Stimulated activated effector memory CD8-positive, alpha-beta T cell treated with anti-CD3 and anti-CD28 coated beads, Interleukin-12 subunit alpha, Interleukin-12 subunit beta, amount 100 ng/mL, for 72 hours (primary cell): Measurements from ENCODE around the gene BRIP1.
"Not testable (repeated sequence)": the region's sequence is repeated elsewhere in the genome, so short reads cannot be mapped to it uniquely, and the experiment has no call there.

Experiments
- ATAC-seq: fragments of 150-1000 bp; cut with Tn5 transposase; 2 replicates; pipeline ENCODE4 v1.10.0; 2021
- DNase-seq, 2 donors: peaks; one replicate each; pipeline ENCODE4 v3.0.0; 2021 to 2022; ENCODE audit warnings: low spot score in 2 of 2
- H3K27ac Mint-ChIP-seq: one replicate; pipeline ENCODE4 v1.8.0; 2022; ENCODE audit warnings: mild to moderate bottlenecking, mixed read lengths
- H3K36me3 Mint-ChIP-seq: one replicate; pipeline ENCODE4 v1.8.0; 2022; ENCODE audit warnings: mild to moderate bottlenecking, mixed read lengths
- H3K4me1 Mint-ChIP-seq: one replicate; pipeline ENCODE4 v1.8.0; 2022; ENCODE audit warnings: mixed read lengths
- H3K4me3 Mint-ChIP-seq: one replicate; pipeline ENCODE4 v1.8.0; 2022; ENCODE audit warnings: mild to moderate bottlenecking, mixed read lengths
- H3K9me3 Mint-ChIP-seq: one replicate; pipeline ENCODE4 v1.8.0; 2022; ENCODE audit warnings: mixed read lengths

Gene BRIP1

GRCh38 chr17:61782683-61783082 is 80.6 kb downstream of the BRIP1 start:
- Mint-ChIP-seq H3K27ac (no peak overlapping the region), H3K4me1 (no peaks in the 10 kb centered on the region), H3K9me3 (no peaks in the 10 kb centered on the region), H3K36me3 (no peaks in the 10 kb centered on the region), H3K4me3 (no peak overlapping the region)
- ATAC-seq (no peak), DNase-seq (no peak)

GRCh38 chr17:61775364-61775763 is 88.0 kb downstream of the BRIP1 start:
- no peaks in the 10 kb centered on the region for H3K36me3 Mint-ChIP-seq
- no peak for ATAC-seq
- H3K27ac Mint-ChIP-seq, result no peak overlapping the region
- DNase-seq, result no peak
- H3K4me1 Mint-ChIP-seq, result no peaks in the 10 kb centered on the region
- peaks cover 10% of the 10 kb centered on the region for H3K9me3 Mint-ChIP-seq
- H3K4me3 Mint-ChIP-seq, result no peak overlapping the region

DNA sequence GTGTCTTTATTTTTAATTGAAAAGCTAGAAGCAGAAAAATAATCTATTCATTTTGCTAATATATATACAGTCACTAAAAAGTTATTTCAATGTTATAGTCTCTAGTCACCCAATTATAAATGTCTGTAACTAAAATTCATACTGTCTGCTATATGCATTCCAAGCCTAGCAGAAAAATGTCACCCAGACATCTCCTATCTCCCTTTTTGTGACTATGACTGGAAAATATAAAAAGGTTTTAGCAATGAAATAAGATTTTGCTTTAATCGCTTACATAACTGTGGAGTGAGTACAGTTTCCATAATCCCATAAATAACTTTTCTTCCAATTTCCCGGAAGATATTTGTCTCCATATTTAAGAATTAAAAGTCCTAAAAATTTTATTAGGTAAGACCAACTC is 88.6 kb downstream of the BRIP1 start:
- DNase-seq, result no peak
- no peaks in the 10 kb centered on the region for H3K4me1 Mint-ChIP-seq

DNA sequence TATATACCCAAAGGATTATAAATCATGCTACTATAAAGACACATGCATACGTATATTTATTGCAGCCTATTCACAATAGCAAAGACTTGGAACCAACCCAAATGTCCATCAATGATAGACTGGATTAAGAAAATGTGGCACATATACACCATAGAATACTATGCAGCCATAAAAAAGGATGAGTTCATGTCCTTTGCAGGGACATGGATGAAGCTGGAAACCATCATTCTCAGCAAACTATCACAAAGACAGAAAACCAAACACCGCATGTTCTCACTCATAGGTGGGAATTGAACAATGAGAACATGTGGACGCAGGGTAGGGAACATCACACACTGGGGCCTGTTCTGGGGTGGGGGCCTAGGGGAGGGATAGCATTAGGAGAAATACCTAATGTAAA is 89.2 kb downstream of the BRIP1 start:
- H3K4me3 Mint-ChIP-seq, H3K36me3 Mint-ChIP-seq, H3K27ac Mint-ChIP-seq, H3K4me1 Mint-ChIP-seq, ATAC-seq, DNase-seq: not testable (repeated sequence)
- H3K9me3 Mint-ChIP-seq, result peaks cover 13% of the 10 kb centered on the region

More for the DNA sequence above, 88.6 kb downstream of the BRIP1 start:
- Mint-ChIP-seq H3K9me3 (peaks cover 13% of the 10 kb centered on the region), H3K4me3 (no peak overlapping the region), H3K36me3 (no peaks in the 10 kb centered on the region), H3K27ac (no peak overlapping the region)
- ATAC-seq, result no peak

GRCh38 chr17:61770752-61771533 is 92.4 kb downstream of the BRIP1 start:
- H3K9me3 Mint-ChIP-seq, result peaks cover 13% of the 10 kb centered on the region
- no peak overlapping the region for H3K27ac Mint-ChIP-seq
- no peak for DNase-seq
- H3K4me1 Mint-ChIP-seq, result no peaks in the 10 kb centered on the region
- H3K4me3 Mint-ChIP-seq, result no peak overlapping the region
- no peaks in the 10 kb centered on the region for H3K36me3 Mint-ChIP-seq
- no peak for ATAC-seq

GRCh38 chr17:61770043-61770442 is 93.3 kb downstream of the BRIP1 start:
- Mint-ChIP-seq H3K9me3 (peaks cover 13% of the 10 kb centered on the region), H3K36me3 (no peaks in the 10 kb centered on the region), H3K27ac (no peak overlapping the region), H3K4me3 (no peak overlapping the region), H3K4me1 (no peaks in the 10 kb centered on the region)
- no peak for ATAC-seq
- no peak for DNase-seq

- no peak overlapping the region for H3K4me3 Mint-ChIP-seq
- H3K4me1 Mint-ChIP-seq, result no peaks in the 10 kb centered on the region
- peaks cover 13% of the 10 kb centered on the region for H3K9me3 Mint-ChIP-seq
- no peaks in the 10 kb centered on the region for H3K36me3 Mint-ChIP-seq
- no peak overlapping the region for H3K27ac Mint-ChIP-seq
- ATAC-seq (no peak), DNase-seq (no peak)
These were observed 94.9 kb downstream of the BRIP1 start for GRCh38 chr17:61768405-61768804.

GRCh38 chr17:61766520-61766919 is 96.8 kb downstream of the BRIP1 start:
- Mint-ChIP-seq H3K4me3 (no peak overlapping the region), H3K9me3 (peaks cover 11% of the 10 kb centered on the region), H3K4me1 (no peaks in the 10 kb centered on the region), H3K36me3 (no peaks in the 10 kb centered on the region), H3K27ac (no peak overlapping the region)
- no peak for DNase-seq
- ATAC-seq, result no peak

DNA sequence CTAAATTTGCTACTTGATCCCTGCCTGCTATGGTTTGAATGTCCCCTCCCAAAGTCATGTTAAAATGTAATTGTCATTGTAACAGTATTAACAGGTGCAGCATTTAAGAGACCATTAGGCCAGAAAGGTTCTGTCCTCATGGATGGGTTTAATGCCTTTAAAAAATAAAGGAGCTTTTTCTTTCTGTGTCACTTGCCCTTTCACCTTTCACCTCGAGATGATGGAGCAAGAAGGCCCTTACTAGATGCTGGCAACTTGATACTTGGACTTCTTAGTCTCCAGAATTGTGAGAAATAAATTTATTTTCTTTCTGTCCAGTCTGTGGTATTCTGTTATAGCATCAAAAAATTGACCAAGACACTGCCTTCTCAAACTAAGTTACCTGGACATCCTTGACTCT is 98.5 kb downstream of the BRIP1 start:
- Mint-ChIP-seq H3K4me1 (no peaks in the 10 kb centered on the region), H3K4me3 (no peak overlapping the region), H3K27ac (no peak overlapping the region), H3K9me3 (no peaks in the 10 kb centered on the region), H3K36me3 (no peaks in the 10 kb centered on the region)
- no peak for ATAC-seq
- DNase-seq, result no peak

DNA sequence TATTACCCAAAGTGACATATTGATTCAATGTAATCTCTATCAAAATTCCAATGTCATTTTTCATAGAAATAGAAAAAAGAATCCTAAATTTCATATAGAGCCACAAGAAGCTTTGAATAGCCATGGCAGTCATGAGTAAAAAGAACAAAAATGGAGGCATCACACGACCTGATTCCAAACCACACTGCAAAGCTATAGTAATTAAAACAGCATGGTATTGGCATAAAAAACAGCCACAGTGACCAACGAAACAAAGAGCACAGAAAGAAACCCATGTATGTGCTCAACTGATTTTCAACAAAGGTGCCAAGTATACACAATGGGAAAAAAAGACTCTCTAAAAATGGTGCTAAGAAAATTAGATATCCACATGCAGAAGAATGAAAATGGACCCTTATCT is 101.5 kb downstream of the BRIP1 start:
- DNase-seq (no peak), ATAC-seq (no peak)
- peaks cover 6% of the 10 kb centered on the region for H3K36me3 Mint-ChIP-seq
- no peaks in the 10 kb centered on the region for H3K4me1 Mint-ChIP-seq
- peaks cover 2% of the 10 kb centered on the region for H3K9me3 Mint-ChIP-seq
- H3K4me3 Mint-ChIP-seq, result no peak overlapping the region
- H3K27ac Mint-ChIP-seq, result no peak overlapping the region

- Mint-ChIP-seq H3K9me3 (peaks cover 2% of the 10 kb centered on the region), H3K27ac (no peak overlapping the region), H3K4me3 (no peak overlapping the region), H3K36me3 (peaks cover 6% of the 10 kb centered on the region), H3K4me1 (no peaks in the 10 kb centered on the region)
- ATAC-seq, result no peak
- DNase-seq, result no peak
These were observed 104.0 kb downstream of the BRIP1 start for GRCh38 chr17:61759362-61759761.

DNA sequence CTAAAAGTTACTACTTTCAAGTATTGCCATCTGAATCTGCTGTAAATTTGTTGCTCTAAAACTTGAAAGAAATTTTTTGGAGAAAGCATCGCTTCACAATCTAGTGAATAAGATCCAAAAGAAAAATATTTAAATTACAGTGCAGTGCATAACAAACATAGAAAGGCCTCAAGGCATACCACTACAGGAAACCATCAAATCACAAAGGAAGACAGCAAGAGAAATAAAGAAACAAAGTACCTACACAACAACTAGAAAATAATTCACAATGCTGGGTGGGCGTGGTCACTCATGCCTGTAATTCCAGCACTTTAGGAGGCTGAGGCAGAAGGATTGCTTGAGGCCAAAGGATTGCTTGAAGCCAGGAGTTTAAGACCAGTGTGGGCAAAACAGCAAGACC is 104.9 kb downstream of the BRIP1 start:
- DNase-seq, result no peak

DNA sequence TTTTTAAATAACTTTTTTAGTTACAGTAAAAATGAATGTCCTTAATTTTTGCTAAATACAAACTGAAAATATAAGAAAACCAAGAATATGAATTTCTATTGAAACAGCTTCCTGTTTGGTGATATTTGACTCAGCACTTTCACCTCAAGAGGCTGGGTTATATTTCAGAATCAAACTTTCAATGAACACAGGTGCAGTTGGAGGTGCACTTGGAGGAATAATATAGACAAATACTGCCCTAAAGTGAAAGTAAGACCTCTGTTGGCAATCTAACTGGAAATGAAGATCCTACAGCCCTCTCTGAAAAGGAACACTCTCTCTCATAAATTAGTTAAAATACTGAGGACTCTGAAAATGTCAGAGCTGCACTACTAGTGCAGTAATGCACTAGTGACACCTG is 106.2 kb downstream of the BRIP1 start:
- Mint-ChIP-seq H3K9me3 (peaks cover 2% of the 10 kb centered on the region), H3K4me3 (no peak overlapping the region), H3K4me1 (no peaks in the 10 kb centered on the region), H3K36me3 (peaks cover 6% of the 10 kb centered on the region), H3K27ac (no peak overlapping the region)
- no peak for DNase-seq
- no peak for ATAC-seq

More for the DNA sequence above, 104.9 kb downstream of the BRIP1 start:
- ATAC-seq, result no peak
- H3K4me1 Mint-ChIP-seq, result no peaks in the 10 kb centered on the region
- no peak overlapping the region for H3K27ac Mint-ChIP-seq
- H3K4me3 Mint-ChIP-seq, result no peak overlapping the region
- peaks cover 6% of the 10 kb centered on the region for H3K36me3 Mint-ChIP-seq
- H3K9me3 Mint-ChIP-seq, result peaks cover 2% of the 10 kb centered on the region

DNA sequence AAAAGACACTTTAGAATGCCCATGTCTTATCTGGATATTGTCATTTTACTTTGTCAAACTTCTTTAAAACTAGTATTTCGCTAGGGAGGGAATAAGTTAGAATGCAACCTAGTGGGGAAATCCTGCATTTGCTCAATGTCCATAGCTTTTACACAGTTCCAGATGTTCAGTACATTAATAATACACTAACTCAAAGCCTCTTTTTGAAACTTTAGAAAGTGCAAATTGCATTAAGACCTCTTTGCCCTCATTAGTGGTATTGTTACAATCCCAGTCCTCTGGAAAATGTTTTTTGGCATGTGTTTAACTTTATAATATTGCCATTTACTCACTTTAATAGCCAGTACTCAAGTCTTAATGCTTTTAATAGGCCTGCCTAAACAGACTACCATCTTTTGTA is 106.8 kb downstream of the BRIP1 start:
- peaks cover 2% of the 10 kb centered on the region for H3K9me3 Mint-ChIP-seq
- peaks cover 6% of the 10 kb centered on the region for H3K36me3 Mint-ChIP-seq
- H3K4me1 Mint-ChIP-seq, result no peaks in the 10 kb centered on the region
- no peak for ATAC-seq
- H3K27ac Mint-ChIP-seq, result no peak overlapping the region
- H3K4me3 Mint-ChIP-seq, result no peak overlapping the region
- no peak for DNase-seq

DNA sequence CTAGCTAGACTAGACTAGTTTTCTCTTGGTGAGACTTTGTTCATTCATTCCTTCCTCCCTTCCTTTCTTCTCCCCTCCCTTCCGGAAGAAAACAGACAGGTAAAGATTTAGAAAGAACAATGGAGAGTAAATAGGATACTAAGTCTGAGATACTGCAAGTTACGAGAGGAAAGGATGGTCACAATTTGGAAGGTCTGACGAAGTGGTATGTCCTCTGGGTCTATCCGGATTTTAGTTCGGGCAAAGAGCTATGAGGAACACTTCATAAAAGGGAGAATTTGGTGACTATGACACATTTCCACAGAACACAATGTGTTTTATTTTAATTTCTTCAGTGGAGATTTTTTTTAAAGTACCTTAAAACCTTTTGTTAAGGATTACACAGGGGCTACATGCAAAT is 107.7 kb downstream of the BRIP1 start:
- Mint-ChIP-seq H3K27ac (no peak overlapping the region), H3K4me1 (no peaks in the 10 kb centered on the region), H3K4me3 (no peak overlapping the region), H3K9me3 (peaks cover 2% of the 10 kb centered on the region), H3K36me3 (peaks cover 6% of the 10 kb centered on the region)
- no peak for DNase-seq
- no peak for ATAC-seq

DNA sequence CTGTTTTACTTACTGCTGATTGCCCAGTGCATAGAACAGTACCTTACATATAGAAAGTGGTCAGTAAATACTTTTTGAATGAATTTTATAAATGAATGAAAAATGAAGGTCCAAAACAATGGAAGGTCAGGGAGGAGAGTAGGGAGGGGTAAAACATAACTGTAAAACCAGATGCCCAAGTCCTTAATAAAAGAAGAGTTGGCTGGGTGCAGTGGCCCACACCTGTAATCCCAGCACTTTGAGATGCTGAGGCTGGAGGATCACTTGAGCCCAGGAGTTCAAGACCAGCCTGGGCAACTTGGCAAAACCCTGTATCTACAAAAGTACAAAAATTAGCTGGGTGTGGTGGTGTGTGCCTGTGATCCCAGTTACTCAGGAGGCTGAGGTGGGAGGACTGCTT is 108.2 kb downstream of the BRIP1 start:
- no peak overlapping the region for H3K27ac Mint-ChIP-seq
- ATAC-seq, result no peak
- H3K4me3 Mint-ChIP-seq, result no peak overlapping the region
- peaks cover 6% of the 10 kb centered on the region for H3K36me3 Mint-ChIP-seq
- no peak for DNase-seq
- H3K4me1 Mint-ChIP-seq, result no peaks in the 10 kb centered on the region
- peaks cover 2% of the 10 kb centered on the region for H3K9me3 Mint-ChIP-seq
